HCT116 (cell line): ENCODE measurements around the gene CD44. TPM values are rescaled to one million over a fixed set of nuclear protein-coding genes. Genes with fewer than 3 reads are reported as not detected.

ENCODE experiments used
- ATAC-seq: fragments of 200-7000 bp; cut with Tn5 transposase; 2 replicates; pipeline ENCODE4 v1.9.1; 2020; ENCODE audit warnings: mild to moderate bottlenecking, moderate library complexity
- BruUV-seq: library from RNA; stranded (reverse); fragments of 400-500 nt; replicated peaks from 2 replicates; lab custom pipeline; 2021; lab: Mats Ljungman, UMichigan
- CTCF ChIA-PET: fragments of 300-600 bp; sonication (Branson Sonifier 250); formaldehyde crosslinking; loops from one replicate; lab custom pipeline; 2021; ENCODE audit warnings: antibody characterized with exemption; lab: Charles Lee
- POLR2A ChIA-PET: fragments of 300-600, 350-600 bp; sonication (Branson Sonifier 250); formaldehyde crosslinking; loops from one replicate; lab custom pipeline; 2021; ENCODE audit warnings: antibody characterized with exemption; lab: Charles Lee
- RAD21 ChIA-PET, 2 experiments: fragments of 300-600 bp; sonication (Branson Sonifier 250); formaldehyde crosslinking; loops; one replicate each; lab custom pipeline; 2023; ENCODE audit warnings: low total read pairs in 2 of 2; ENCODE audit not compliant: uncharacterized antibody in 2 of 2, unreplicated experiment in 2 of 2, low non-redundant PET in 1 of 2; lab: Charles Lee
- DNase-seq: peaks from one replicate; pipeline ENCODE4 v3.0.0-alpha.2; 2010; ENCODE audit warnings: low read depth, low spot score
- H2AFZ ChIP-seq: fragments of 200-600 bp; shearing (Covaris generic), sonication (generic); 2 replicates; pipeline ENCODE4 v1.6.1; 2017; ENCODE audit warnings: low read depth, mixed run types, mixed read lengths, antibody characterized with exemption, low read length; ENCODE audit not compliant: poor library complexity, severe bottlenecking
- H3K27ac ChIP-seq: 2 replicates; pipeline ENCODE4 v1.5.1; 2012; ENCODE audit warnings: low read depth, low read length
- H3K27me3 ChIP-seq: fragments of 200-600 bp; sonication (generic); 2 replicates; pipeline ENCODE4 v1.6.1; 2016; ENCODE audit warnings: mixed run types, low read length, mixed read lengths; ENCODE audit not compliant: insufficient read depth
- H3K36me3 ChIP-seq, 2 experiments: fragments of 200-500 bp in 1 of 2; fragments of 200-600 bp in 1 of 2; sonication (Bioruptor generic) in 1 of 2; sonication (generic) in 1 of 2; 2 replicates each; pipeline versions ENCODE4 v1.5.1 to v1.6.1; 2014 to 2016; ENCODE audit warnings: low read length in 2 of 2, inconsistent platforms in 1 of 2, mixed read lengths in 1 of 2, mixed run types in 1 of 2; ENCODE audit not compliant: insufficient read depth in 2 of 2, control insufficient read depth in 1 of 2
- H3K4me1 ChIP-seq, 2 experiments: fragments of 200-600 bp in 1 of 2; sonication (generic) in 1 of 2; 2 replicates each; pipeline versions ENCODE4 v1.5.1 to v1.6.1; 2012 to 2017; ENCODE audit warnings: low read length in 2 of 2, inconsistent platforms in 1 of 2, mild to moderate bottlenecking in 1 of 2, mixed read lengths in 1 of 2, mixed run types in 1 of 2, moderate library complexity in 1 of 2; ENCODE audit not compliant: insufficient read depth in 2 of 2, control insufficient read depth in 1 of 2
- H3K4me2 ChIP-seq: fragments of 200-600 bp; sonication (generic); 2 replicates; pipeline ENCODE4 v1.6.1; 2017; ENCODE audit warnings: mixed run types, low read length, mixed read lengths
- H3K4me3 ChIP-seq, 2 experiments: fragments of 200-600 bp in 1 of 2; sonication (generic) in 1 of 2; replicated peaks in 1 of 2; 2 replicates each; pipeline ENCODE4 v1.5.1; 2011 to 2016; ENCODE audit warnings: low read length in 2 of 2, control low read depth in 1 of 2, low read depth in 1 of 2, mild to moderate bottlenecking in 1 of 2, mixed read lengths in 1 of 2, mixed run types in 1 of 2
- H3K79me2 ChIP-seq: fragments of 200-600 bp; sonication (generic); 2 replicates; pipeline ENCODE4 v1.6.1; 2017; ENCODE audit warnings: mild to moderate bottlenecking, mixed run types, low read length, moderate library complexity, mixed read lengths; ENCODE audit not compliant: insufficient read depth
- H3K9ac ChIP-seq: fragments of 200-600 bp; sonication (generic); 2 replicates; pipeline ENCODE4 v1.6.1; 2016; ENCODE audit warnings: low read length, mixed read lengths
- H3K9me2 ChIP-seq: fragments of 200-600 bp; sonication (generic), shearing (Covaris generic); 2 replicates; pipeline ENCODE4 v1.6.1; 2017; ENCODE audit warnings: mixed run types, mild to moderate bottlenecking, moderate library complexity; ENCODE audit not compliant: insufficient read depth
- H3K9me3 ChIP-seq, 2 experiments: fragments of 200-500 bp in 1 of 2; fragments of 200-600 bp in 1 of 2; sonication (Bioruptor generic) in 1 of 2; sonication (generic) in 1 of 2; 2 replicates each; pipeline ENCODE4 v1.6.1; 2014 to 2017; ENCODE audit warnings: low read length in 2 of 2, mixed read lengths in 2 of 2, inconsistent platforms in 1 of 2, low read depth in 1 of 2, mild to moderate bottlenecking in 1 of 2, mixed run types in 1 of 2, moderate library complexity in 1 of 2; ENCODE audit not compliant: control insufficient read depth in 1 of 2, insufficient read depth in 1 of 2
- H4K20me1 ChIP-seq: fragments of 200-600 bp; sonication (generic), shearing (Covaris generic); 2 replicates; pipeline ENCODE4 v1.6.1; 2017; ENCODE audit warnings: mixed run types, mild to moderate bottlenecking, moderate library complexity; ENCODE audit not compliant: insufficient read depth
- CTCF ChIP-seq, 3 experiments: fragments of 200-600 bp in 1 of 3; sonication (generic) in 1 of 3; IDR thresholded peaks in 2 of 3; conservative IDR thresholded peaks in 1 of 3; 2 replicates each; pipeline ENCODE4 v1.5.1; 2012 to 2017; ENCODE audit warnings: low read depth in 2 of 3, low read length in 2 of 3, antibody characterized with exemption in 1 of 3, borderline replicate concordance in 1 of 3, control low read depth in 1 of 3, mild to moderate bottlenecking in 1 of 3, mixed read lengths in 1 of 3, mixed run types in 1 of 3, moderate library complexity in 1 of 3; ENCODE audit not compliant: insufficient read depth in 1 of 3
- EZH2 ChIP-seq: fragments of 200-600 bp; sonication (generic); IDR thresholded peaks from 2 replicates; pipeline ENCODE4 v1.6.1; 2017; ENCODE audit warnings: antibody characterized with exemption, mixed run types
- POLR2A ChIP-seq: IDR thresholded peaks from 2 replicates; pipeline ENCODE4 v1.7.0; 2011; ENCODE audit warnings: borderline replicate concordance; ENCODE audit not compliant: insufficient read depth, insufficient read length; ENCODE audit errors: extremely low read depth
- POLR2AphosphoS5 ChIP-seq: IDR thresholded peaks from 2 replicates; pipeline ENCODE4 v1.6.1; 2011; ENCODE audit warnings: mild to moderate bottlenecking, low read depth, low read length, moderate library complexity
- RAD21 ChIP-seq: IDR thresholded peaks from 2 replicates; pipeline ENCODE4 v1.6.1; 2012; ENCODE audit warnings: low read depth, mild to moderate bottlenecking
- SIN3A ChIP-seq: IDR thresholded peaks from 2 replicates; pipeline ENCODE4 v1.6.1; 2012; ENCODE audit warnings: low read depth
- TCF7L2 ChIP-seq: IDR thresholded peaks from 2 replicates; pipeline ENCODE4 v1.7.0; 2011; ENCODE audit warnings: borderline replicate concordance, inconsistent platforms; ENCODE audit not compliant: insufficient read depth, insufficient read length; ENCODE audit errors: extremely low read depth
- YY1 ChIP-seq: IDR thresholded peaks from 2 replicates; pipeline ENCODE4 v1.6.1; 2011; ENCODE audit warnings: low read length, low read depth, moderate library complexity, mild to moderate bottlenecking; ENCODE audit not compliant: insufficient replicate concordance; ENCODE audit errors: extremely low read depth
- ZBTB33 ChIP-seq: IDR thresholded peaks from 2 replicates; pipeline ENCODE4 v1.6.1; 2011; ENCODE audit warnings: mild to moderate bottlenecking, low read length, moderate library complexity; ENCODE audit not compliant: insufficient replicate concordance; ENCODE audit errors: extremely low read depth
- ZFX ChIP-seq: fragments of 450-650 bp; IDR thresholded peaks from 2 replicates; pipeline ENCODE4 v1.6.1; 2017
- ZNF274 ChIP-seq: fragments of 200-500 bp; sonication (Bioruptor generic); IDR thresholded peaks from 2 replicates; pipeline ENCODE4 v1.6.1; 2014; ENCODE audit warnings: mild to moderate bottlenecking, low read depth, low read length, inconsistent platforms
- intact Hi-C: fragments of 100-400 bp; cut with micrococcal nuclease; formaldehyde crosslinking; loops from 2 replicates; pipeline ENCODE4 v1.10.0; 2022
- total RNA-seq: library from RNA; stranded (reverse); gene quantifications from one replicate; pipeline ENCODE4 v1.2.1, GENCODE V29; 2021; ENCODE audit not compliant: unreplicated experiment
- TF ChIP-seq, protein P1 (sequence below): IDR thresholded peaks from 2 replicates; pipeline ENCODE4 v1.6.1; 2012
- TF ChIP-seq, protein P2 (sequence below): IDR thresholded peaks from 2 replicates; pipeline ENCODE4 v1.6.1; 2012; ENCODE audit warnings: low read depth

Gene CD44
- total RNA-seq, 1 experiment from 2014 or later = 742 TPM

DNA sequence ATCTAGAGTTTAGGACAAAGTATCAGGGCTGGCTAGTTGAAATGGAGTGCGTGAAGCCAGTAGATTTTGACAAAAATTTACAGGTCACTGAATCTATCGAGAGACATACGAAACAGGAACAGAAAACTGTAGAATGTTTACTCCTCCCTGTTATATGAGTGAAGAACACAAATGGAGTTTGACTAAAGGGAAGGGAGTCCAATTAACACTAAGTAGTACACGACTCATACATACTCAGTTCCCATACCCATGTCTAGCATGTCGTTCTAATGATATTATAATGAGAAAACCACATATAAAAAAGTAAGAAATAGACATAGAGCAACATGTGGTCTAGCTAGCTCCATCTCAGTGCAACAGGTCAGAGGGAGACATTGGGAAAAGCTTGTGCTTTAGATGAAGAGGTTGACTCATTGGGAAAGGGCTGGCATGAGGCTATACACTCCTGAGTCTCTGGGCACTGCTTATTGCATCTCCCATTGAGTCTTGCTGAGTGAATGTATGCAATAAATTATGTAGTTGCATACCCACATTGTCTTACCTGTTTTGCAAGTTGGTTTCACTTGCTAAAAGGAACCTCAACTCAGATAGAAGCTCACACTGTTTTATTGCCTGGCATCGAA is 43.5 kb downstream of the CD44 start:
- ChIA-PET CTCF (interaction anchor here (1.5 kb wide), 1 partner anchor 151 kb away, joined by 3 read pairs; no protein-coding TSS in a partner anchor), RAD21 (no interaction called here), POLR2A (interaction anchor here (0.7 kb wide), 1 partner anchor 9 kb away, joined by 3 read pairs; no protein-coding TSS in a partner anchor)
- Histone ChIP-seq H4K20me1 (no peaks in the 10 kb centered on the region), H3K9me2 (no peaks in the 10 kb centered on the region), H3K79me2 (peaks cover 90% of the 10 kb centered on the region), H3K27ac (no peak overlapping the region), H3K4me3 (no peak overlapping the region), H3K4me2 (no peak overlapping the region), H3K4me1 (peaks cover 0 to 8% of the 10 kb centered on the region in 2 experiments; a peak in 1 of 4 replicates), H3K9ac (no peak overlapping the region), H3K9me3 (no peaks in the 10 kb centered on the region), H3K27me3 (no peaks in the 10 kb centered on the region), H3K36me3 (peaks cover 71 to 84% of the 10 kb centered on the region in 2 experiments), H2AFZ (no peak overlapping the region)
- no peak for TF ChIP-seq RAD21
- no peak for TF ChIP-seq POLR2AphosphoS5
- TF ChIP-seq EZH2 = no peak
- TF ChIP-seq, protein P1, sequence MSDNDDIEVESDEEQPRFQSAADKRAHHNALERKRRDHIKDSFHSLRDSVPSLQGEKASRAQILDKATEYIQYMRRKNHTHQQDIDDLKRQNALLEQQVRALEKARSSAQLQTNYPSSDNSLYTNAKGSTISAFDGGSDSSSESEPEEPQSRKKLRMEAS = no peak
- no peak for TF ChIP-seq YY1
- no peak for TF ChIP-seq ZFX
- TF ChIP-seq, protein P2, sequence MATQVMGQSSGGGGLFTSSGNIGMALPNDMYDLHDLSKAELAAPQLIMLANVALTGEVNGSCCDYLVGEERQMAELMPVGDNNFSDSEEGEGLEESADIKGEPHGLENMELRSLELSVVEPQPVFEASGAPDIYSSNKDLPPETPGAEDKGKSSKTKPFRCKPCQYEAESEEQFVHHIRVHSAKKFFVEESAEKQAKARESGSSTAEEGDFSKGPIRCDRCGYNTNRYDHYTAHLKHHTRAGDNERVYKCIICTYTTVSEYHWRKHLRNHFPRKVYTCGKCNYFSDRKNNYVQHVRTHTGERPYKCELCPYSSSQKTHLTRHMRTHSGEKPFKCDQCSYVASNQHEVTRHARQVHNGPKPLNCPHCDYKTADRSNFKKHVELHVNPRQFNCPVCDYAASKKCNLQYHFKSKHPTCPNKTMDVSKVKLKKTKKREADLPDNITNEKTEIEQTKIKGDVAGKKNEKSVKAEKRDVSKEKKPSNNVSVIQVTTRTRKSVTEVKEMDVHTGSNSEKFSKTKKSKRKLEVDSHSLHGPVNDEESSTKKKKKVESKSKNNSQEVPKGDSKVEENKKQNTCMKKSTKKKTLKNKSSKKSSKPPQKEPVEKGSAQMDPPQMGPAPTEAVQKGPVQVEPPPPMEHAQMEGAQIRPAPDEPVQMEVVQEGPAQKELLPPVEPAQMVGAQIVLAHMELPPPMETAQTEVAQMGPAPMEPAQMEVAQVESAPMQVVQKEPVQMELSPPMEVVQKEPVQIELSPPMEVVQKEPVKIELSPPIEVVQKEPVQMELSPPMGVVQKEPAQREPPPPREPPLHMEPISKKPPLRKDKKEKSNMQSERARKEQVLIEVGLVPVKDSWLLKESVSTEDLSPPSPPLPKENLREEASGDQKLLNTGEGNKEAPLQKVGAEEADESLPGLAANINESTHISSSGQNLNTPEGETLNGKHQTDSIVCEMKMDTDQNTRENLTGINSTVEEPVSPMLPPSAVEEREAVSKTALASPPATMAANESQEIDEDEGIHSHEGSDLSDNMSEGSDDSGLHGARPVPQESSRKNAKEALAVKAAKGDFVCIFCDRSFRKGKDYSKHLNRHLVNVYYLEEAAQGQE = no peak
- no peak for TF ChIP-seq TCF7L2
- TF ChIP-seq ZBTB33 = no peak
- no peak for TF ChIP-seq CTCF (IDR thresholded peaks at IDR 0.05 in 2 of 3, conservative IDR thresholded peaks at IDR 0.05 in 1 of 3; ENCODE audit: borderline replicate concordance in 1 of 3, insufficient read depth in 1 of 3, low read depth in 2 of 3, low read length in 2 of 3)
- TF ChIP-seq SIN3A = no peak
- TF ChIP-seq POLR2A = no peak
- TF ChIP-seq ZNF274 = no peak
- ATAC-seq (no peak), DNase-seq (no peak)
- no TSS peak for BruUV-seq
- intact Hi-C loops = no loop called here
